Subcutaneous abdominal adipose tissue (tissue), 5 donors: Measurements from ENCODE around the gene UBE2L6.
A peak's percentile ranks its signal among the peaks of the same experiment; 100 is the strongest.
"Not testable (repeated sequence)": the region's sequence is repeated elsewhere in the genome, so short reads cannot be mapped to it uniquely, and the experiment has no call there.

Experiments
- H3K27ac ChIP-seq: one replicate; pipeline ENCODE4 v1.7.0; 2013; ENCODE audit warnings: low read depth, mild to moderate bottlenecking, inconsistent platforms, low read length, moderate library complexity
- H3K27me3 ChIP-seq, 5 donors: one replicate each; pipeline ENCODE4 v1.7.0; 2013; ENCODE audit warnings: low read length in 5 of 5, inconsistent platforms in 1 of 5; ENCODE audit not compliant: control insufficient read depth in 5 of 5, insufficient read depth in 4 of 5
- H3K36me3 ChIP-seq, 5 donors: one replicate each; pipeline ENCODE4 v1.7.0; 2013; ENCODE audit warnings: low read length in 5 of 5; ENCODE audit not compliant: control insufficient read depth in 5 of 5, insufficient read depth in 5 of 5
- H3K4me1 ChIP-seq, 5 donors: one replicate each; pipeline ENCODE4 v1.7.0; 2013; ENCODE audit warnings: low read length in 5 of 5, mild to moderate bottlenecking in 3 of 5, moderate library complexity in 1 of 5; ENCODE audit not compliant: control insufficient read depth in 5 of 5, insufficient read depth in 5 of 5
- H3K4me3 ChIP-seq, 5 donors: one replicate each; pipeline ENCODE4 v1.7.0; 2013; ENCODE audit warnings: low read length in 5 of 5, low read depth in 1 of 5
- H3K9ac ChIP-seq, 5 donors: one replicate each; pipeline ENCODE4 v1.7.0; 2013; ENCODE audit warnings: low read length in 5 of 5, mild to moderate bottlenecking in 4 of 5, moderate library complexity in 3 of 5
- H3K9me3 ChIP-seq, 5 donors: one replicate each; pipeline ENCODE4 v1.7.0; 2013; ENCODE audit warnings: low read length in 5 of 5; ENCODE audit not compliant: control insufficient read depth in 5 of 5
- donor health status: healthy.
- donor health status: healthy.
- donor health status: healthy.
- donor health status: healthy.
- donor health status: healthy.

Gene UBE2L6

DNA sequence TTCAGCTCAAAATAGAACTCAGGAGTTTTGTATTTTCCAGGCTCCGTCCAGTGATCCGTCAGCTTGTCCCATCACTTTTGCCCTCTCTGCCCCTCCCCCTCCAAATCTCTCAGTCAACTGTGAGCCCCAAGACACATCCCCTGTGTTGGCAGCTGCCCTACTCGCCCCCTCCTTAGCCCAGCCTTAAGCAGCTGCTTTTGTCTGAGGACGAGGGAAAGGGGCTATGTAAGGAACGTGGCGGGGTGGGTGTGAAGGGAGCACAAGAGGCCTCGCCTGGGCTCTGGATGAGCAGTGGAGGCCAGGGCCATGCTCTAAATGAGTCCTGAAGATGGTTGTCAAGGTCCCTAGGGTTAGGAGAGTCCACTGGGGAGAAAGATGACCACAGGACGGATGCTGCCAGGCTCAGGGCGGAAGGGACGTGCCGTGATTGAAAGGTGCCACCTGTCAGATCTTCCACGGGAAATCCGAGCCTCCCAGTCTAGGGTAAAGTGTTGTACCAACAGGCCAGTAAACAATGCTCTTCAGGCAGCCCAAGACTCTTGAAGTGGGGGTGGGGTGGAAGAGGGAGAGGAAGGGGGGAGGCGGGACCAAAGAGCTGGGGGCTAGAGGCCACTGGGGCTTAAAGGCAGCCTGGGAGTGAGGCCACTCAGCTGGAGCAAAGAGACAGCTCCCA, 30.4 kb downstream of the UBE2L6 start, which contains the start of gene SMTNL1:
Gene SMTNL1 (plus strand): TSS at position 649 of the 673 bp plus-strand sequence. CDS start 5,048 bp downstream, outside the sequence.
- H3K36me3 ChIP-seq = no peaks in the 10 kb centered on the region
- no peaks in the 10 kb centered on the region for H3K27me3 ChIP-seq
- no peaks in the 10 kb centered on the region for H3K9me3 ChIP-seq
- no peak within 1 kb of the TSS for H3K9ac ChIP-seq
- no peaks in the 10 kb centered on the region for H3K4me1 ChIP-seq
- no peak within 1 kb of the TSS for H3K27ac ChIP-seq
- H3K4me3 ChIP-seq = no peak within 1 kb of the TSS

DNA sequence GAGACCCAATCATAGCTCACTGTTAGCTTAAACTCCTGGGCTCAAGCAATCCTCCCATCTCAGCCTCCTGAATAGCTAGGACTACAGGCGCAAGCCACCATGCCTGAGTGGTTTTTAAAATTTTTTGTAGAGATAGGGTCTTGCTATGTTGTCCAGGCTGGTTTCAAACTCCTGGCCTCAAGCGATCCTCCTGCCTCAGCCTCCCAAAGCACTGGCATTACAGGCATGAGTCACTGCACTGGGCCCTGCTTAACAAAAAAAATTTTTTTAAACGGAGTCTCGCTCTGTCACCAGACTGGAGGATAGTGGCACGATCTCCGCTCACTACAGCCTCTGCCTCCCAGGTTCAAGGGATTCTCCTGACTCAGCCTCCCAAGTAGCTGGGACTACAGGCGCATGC, 33.0 kb downstream of the UBE2L6 start:
- not testable (repeated sequence) for H3K27me3 ChIP-seq, H3K36me3 ChIP-seq, H3K4me3 ChIP-seq, H3K9ac ChIP-seq, H3K9me3 ChIP-seq, H3K27ac ChIP-seq
- H3K4me1 ChIP-seq = peaks cover 7 to 19% (median 17%) of the 10 kb centered on the region in 5 donors

DNA sequence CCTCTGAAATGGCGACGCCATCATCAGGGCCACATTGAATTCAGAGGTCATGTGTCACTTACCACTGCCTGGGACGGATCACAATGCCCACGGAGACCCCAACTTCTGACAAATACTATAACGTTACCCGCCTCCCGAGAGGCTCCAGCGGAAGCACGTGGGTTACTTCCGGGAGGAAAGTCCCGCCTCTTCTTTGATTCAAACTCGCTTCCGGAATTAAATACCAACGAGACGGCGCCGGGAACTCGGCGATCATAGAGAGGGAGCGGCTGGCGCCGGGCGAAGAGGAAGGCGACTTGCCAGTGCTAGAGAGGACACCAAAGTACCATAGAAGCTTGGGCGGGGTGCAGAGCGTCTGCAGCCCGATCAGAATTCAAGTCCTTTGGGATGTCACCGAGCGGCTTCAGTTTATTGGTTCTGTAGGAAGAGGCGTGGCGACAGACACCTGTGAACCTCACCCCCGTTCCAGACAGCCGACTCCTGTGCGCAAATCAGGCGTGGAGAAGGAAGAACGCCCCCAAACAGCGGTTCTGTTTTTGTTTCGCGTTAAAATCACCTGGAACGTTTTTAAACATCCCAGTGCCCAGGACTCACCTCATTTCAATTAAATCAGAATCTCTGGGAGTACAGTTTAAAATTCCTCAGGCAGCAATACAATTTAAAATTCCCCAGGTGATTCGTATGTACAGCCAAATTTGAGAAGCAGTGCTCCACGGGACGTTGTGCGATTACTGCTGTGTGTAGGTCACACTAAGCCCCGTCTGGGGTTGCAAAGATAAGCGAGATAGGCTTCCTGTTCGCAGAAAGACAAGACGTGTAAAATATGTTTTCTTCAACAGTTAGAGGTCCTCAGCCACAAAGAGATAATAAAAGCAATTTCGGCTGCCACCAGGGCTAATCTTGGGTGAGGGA, 36.6 kb downstream of the UBE2L6 start, which contains the start of gene TIMM10:
Gene TIMM10 (minus strand): TSS at position 159 of the 912 bp plus-strand sequence. CDS start 565 bp downstream, outside the sequence.
- H3K27ac ChIP-seq = peak within 1 kb of the TSS; percentile 81
- H3K9ac ChIP-seq = peak within 1 kb of the TSS; percentile 74 to 95 (median 93)

DNA sequence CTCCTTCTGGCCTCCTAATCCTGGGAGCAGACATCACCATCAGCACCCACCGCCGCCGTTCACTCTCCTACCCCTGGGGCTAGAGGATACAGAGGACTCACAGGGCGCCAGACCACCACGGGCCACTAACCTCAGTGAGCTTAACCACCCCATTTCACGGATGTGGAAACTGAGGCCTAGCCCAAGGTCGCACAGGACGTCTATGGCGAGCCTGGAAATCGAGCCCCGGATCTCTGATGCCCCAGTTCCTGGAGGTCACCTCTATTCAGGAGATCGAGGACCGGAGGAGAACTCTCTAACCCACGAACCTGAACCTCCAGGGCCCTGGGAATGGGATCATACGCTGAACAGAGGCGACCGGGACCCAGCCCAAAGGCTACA, 37.3 kb downstream of the UBE2L6 start:
- H3K9ac ChIP-seq = peak overlapping the region; percentile 74 to 95 (median 93)
- H3K9me3 ChIP-seq = no peaks in the 10 kb centered on the region
- H3K4me1 ChIP-seq = peaks cover 7 to 22% (median 18%) of the 10 kb centered on the region in 5 donors
- no peaks in the 10 kb centered on the region for H3K27me3 ChIP-seq
- peak overlapping the region; percentile 75 to 98 (median 94) for H3K4me3 ChIP-seq
- H3K27ac ChIP-seq = peak overlapping the region; percentile 81
- peaks cover 0 to 10% (median 4%) of the 10 kb centered on the region in 5 donors for H3K36me3 ChIP-seq

More for the DNA sequence above, 36.6 kb downstream of the UBE2L6 start, which contains the start of gene TIMM10:
- Histone ChIP-seq H3K4me1 (peaks cover 7 to 22% (median 18%) of the 10 kb centered on the region in 5 donors), H3K4me3 (peak within 1 kb of the TSS; percentile 75 to 98 (median 94)), H3K27me3 (no peaks in the 10 kb centered on the region), H3K36me3 (peaks cover 0 to 10% (median 4%) of the 10 kb centered on the region in 5 donors), H3K9me3 (no peaks in the 10 kb centered on the region)

DNA sequence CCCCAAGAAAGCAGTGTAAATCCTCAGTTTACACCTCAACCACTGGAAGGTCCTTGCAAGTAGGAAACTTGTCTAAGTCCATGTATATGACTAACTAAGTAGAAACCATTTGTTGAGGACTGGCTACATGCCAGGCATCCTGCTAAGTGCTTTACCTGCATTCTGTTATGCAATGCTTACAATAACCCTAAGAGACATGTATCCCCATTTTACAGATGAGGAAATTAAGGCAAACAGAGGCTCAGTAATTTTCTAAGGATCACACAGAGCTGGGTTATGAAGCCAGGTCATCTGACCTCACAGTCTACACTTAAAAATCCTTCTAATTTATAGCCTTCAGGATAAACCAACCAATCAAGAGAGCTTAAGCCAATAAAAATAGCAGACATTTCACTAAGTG, 38.5 kb downstream of the UBE2L6 start:
- H3K36me3 ChIP-seq = peaks cover 0 to 10% (median 4%) of the 10 kb centered on the region in 5 donors
- peak overlapping the region in 1 of 5 donors; percentile 93 for H3K9ac ChIP-seq
- H3K9me3 ChIP-seq = no peaks in the 10 kb centered on the region
- no peak overlapping the region for H3K4me3 ChIP-seq
- peaks cover 7 to 24% (median 18%) of the 10 kb centered on the region in 5 donors for H3K4me1 ChIP-seq
- H3K27ac ChIP-seq = no peak overlapping the region
- no peaks in the 10 kb centered on the region for H3K27me3 ChIP-seq

DNA sequence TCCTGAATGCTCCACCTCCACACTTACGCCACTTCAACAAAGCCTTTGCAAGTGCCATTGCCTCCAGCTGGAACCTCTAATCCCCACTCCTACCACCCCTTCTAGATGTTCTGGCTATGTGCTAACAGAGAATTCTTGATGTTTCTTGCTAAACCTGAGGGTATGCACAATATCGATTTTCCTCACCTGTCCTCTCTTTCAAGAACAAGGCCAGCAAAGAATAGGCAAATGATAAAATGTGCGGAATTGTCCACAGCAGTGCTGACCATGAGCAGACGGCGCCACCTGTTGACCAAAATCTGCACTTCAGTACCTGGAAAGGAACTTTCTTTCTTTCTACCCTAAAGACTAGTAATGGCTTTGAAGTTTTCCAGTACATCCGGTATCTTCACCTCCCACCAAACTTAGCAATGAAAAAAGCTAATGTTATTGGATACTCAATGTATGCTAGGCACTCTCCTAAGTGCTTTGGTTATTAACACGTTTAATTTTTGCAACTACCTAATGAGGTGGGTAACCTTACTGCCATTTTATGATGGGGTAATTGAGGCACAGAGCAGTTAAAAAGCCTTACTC, 40.3 kb downstream of the UBE2L6 start:
- H3K9ac ChIP-seq = no peak overlapping the region
- H3K27ac ChIP-seq = no peak overlapping the region
- H3K4me1 ChIP-seq = peaks cover 7 to 27% (median 18%) of the 10 kb centered on the region in 5 donors
- H3K36me3 ChIP-seq = peaks cover 0 to 10% (median 4%) of the 10 kb centered on the region in 5 donors
- no peaks in the 10 kb centered on the region for H3K27me3 ChIP-seq
- no peaks in the 10 kb centered on the region for H3K9me3 ChIP-seq
- no peak overlapping the region for H3K4me3 ChIP-seq

DNA sequence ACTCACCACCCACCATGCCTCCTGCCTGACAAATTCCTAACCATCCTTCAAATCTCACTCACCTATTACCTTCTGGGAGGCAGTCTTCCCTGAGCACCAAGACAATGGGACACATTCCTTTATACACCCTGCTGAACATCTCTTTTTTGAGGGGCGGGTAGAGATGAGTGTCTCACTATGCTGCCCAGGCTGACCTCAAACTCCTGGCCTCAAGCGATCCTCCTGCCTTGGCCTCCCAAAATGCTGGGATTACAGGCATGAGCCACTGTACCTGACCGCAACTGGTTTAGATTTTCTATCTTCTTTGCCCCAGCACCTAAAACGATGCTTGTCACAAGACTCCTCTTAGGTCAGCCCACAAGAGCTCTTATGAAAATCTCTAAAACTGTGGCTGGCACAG, 44.1 kb downstream of the UBE2L6 start:
- Histone ChIP-seq H3K4me1 (peaks cover 0 to 7% (median 0%) of the 10 kb centered on the region in 5 donors), H3K9me3 (no peaks in the 10 kb centered on the region), H3K9ac (no peak overlapping the region), H3K27ac (no peak overlapping the region), H3K27me3 (no peaks in the 10 kb centered on the region), H3K4me3 (no peak overlapping the region), H3K36me3 (peaks cover 0 to 6% (median under 1%) of the 10 kb centered on the region in 5 donors)

DNA sequence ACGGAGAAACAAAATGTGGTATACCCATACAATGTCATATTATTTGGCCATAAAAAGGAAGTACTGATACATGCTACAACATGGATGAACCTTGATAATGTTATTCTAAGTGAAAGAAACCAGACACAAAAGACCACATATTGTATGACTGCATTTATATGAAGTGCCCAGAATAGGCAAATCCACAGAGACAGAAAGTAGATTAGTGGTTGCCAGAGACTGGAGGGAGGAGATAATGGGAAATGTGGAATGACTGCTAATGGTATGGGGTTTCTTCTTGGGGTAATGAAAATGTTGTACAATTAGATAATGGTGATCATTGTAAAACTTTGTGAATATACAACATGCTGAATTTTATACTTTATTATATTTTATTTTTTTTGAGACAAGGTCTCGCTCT, 46.4 kb downstream of the UBE2L6 start:
- Histone ChIP-seq H3K4me1 (peaks cover 0 to 8% (median under 1%) of the 10 kb centered on the region in 5 donors), H3K4me3 (no peak overlapping the region), H3K9ac (no peak overlapping the region), H3K9me3 (no peaks in the 10 kb centered on the region), H3K36me3 (no peaks in the 10 kb centered on the region), H3K27me3 (no peaks in the 10 kb centered on the region), H3K27ac (no peak overlapping the region)

DNA sequence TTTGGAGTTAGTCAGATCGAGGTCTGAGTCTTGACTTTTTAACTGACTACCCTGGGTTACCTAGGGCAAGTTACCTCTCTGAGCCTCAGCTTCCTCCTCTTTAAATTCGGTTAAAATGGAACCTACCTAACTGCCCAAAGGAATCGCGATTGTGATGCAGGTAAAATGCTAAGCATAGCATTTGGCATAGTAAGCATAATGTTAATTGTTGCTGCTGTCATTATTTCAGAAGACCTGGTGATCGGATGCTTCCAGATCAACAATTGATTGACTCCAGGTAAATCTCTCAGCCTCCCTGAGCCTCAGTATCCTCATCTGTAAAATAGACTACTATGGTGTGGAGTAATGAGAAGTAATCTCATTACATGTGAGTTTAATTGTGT, 51.4 kb downstream of the UBE2L6 start:
- Histone ChIP-seq H3K9me3 (no peaks in the 10 kb centered on the region), H3K27ac (no peak overlapping the region), H3K9ac (peak overlapping the region; percentile 43 to 81 (median 74)), H3K27me3 (no peaks in the 10 kb centered on the region), H3K36me3 (peaks cover 0 to 3% (median 0%) of the 10 kb centered on the region in 5 donors), H3K4me3 (peak overlapping the region; percentile 79 to 92 (median 88)), H3K4me1 (peaks cover 4 to 29% (median 25%) of the 10 kb centered on the region in 5 donors)
